ENCODE results near the gene EPHB1. TPM values are rescaled to one million over a fixed set of nuclear protein-coding genes. Genes with fewer than 3 reads are reported as not detected.

The EPHB1 gene
- polyA plus RNA-seq, 1 of the 3 experiments (the other 2 are of a cell fraction), result 1.2 TPM

DNA sequence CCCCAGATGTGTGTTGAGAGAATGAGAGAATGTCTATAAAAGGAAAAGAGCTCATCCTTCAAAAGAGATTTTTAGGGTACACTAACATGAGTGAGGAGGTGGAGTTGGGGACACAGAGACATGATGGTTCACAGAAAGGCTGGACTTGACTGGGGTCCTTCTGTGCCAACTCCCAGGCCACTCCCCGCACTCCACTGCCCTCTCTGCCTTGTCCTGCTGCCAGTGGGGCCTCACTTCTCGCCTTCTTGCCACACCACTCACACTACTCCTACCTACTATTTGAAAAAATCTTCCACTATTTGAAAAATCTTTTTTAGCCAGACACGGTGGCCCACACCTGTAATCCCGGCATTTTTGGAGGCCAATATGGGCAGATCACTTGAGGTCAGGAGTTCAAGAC is 298.1 kb downstream of the EPHB1 start (continued):
- TF ChIP-seq USF1 (IDR thresholded peaks at IDR 0.05; ENCODE audit: borderline replicate concordance, low read depth) (no peak), MAX (IDR thresholded peaks at IDR 0.05; ENCODE audit: low read depth) (no peak)
- TF ChIP-seq, protein P1, sequence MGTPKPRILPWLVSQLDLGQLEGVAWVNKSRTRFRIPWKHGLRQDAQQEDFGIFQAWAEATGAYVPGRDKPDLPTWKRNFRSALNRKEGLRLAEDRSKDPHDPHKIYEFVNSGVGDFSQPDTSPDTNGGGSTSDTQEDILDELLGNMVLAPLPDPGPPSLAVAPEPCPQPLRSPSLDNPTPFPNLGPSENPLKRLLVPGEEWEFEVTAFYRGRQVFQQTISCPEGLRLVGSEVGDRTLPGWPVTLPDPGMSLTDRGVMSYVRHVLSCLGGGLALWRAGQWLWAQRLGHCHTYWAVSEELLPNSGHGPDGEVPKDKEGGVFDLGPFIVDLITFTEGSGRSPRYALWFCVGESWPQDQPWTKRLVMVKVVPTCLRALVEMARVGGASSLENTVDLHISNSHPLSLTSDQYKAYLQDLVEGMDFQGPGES (IDR thresholded peaks at IDR 0.05; ENCODE audit: low read depth, low read length), result no peak

- H3F3A ChIP-seq (replicated peaks; ENCODE audit: insufficient read depth), result no peaks in the 10 kb centered on the region
- H3K9me3 ChIP-seq, result no peaks in the 10 kb centered on the region
- TF ChIP-seq EP300 (IDR thresholded peaks at IDR 0.05; ENCODE audit: borderline replicate concordance in 1 of 2, low read depth in 1 of 2, low read length in 1 of 2) (no peak), RAD21 (IDR thresholded peaks at IDR 0.05; ENCODE audit: low read length) (no peak), FOSL2 (IDR thresholded peaks at IDR 0.05; ENCODE audit: borderline replicate concordance, low read depth) (no peak), MXI1 (IDR thresholded peaks at IDR 0.05; ENCODE audit: low read depth, low read length) (no peak), RXRA (IDR thresholded peaks at IDR 0.05; ENCODE audit: borderline replicate concordance, low read depth) (no peak), YY1 (IDR thresholded peaks at IDR 0.05; ENCODE audit: low read depth) (no peak), GATA2 (CRISPR knock-in tag; IDR thresholded peaks at IDR 0.05) (no peak), FOXM1 (IDR thresholded peaks at IDR 0.05; ENCODE audit: low read depth) (no peak)
- TF ChIP-seq, protein P1 (IDR thresholded peaks at IDR 0.05; ENCODE audit: low read depth, low read length), result no peak
- H3K27ac ChIP-seq (ENCODE audit: low read depth in 2 of 2, low read length in 1 of 2), result no peak overlapping the region
- no peaks in the 10 kb centered on the region for H3K79me2 ChIP-seq (ENCODE audit: insufficient read depth)
- H2AFZ ChIP-seq (ENCODE audit: low read depth), result no peak overlapping the region
- no peaks in the 10 kb centered on the region for H3K36me3 ChIP-seq (replicated peaks in 1 of 2; ENCODE audit: control insufficient read depth in 1 of 2, insufficient read depth in 2 of 2, low read length in 1 of 2)
- H3K4me2 ChIP-seq, result no peak overlapping the region
- no peaks in the 10 kb centered on the region for H3K27me3 ChIP-seq (ENCODE audit: insufficient read depth)
- WGBS (ENCODE audit: low lambda C conversion rate), result 57% methylated on average over 5 of the region's 5 CpGs
- no peak for DNase-seq
- H3K4me3 ChIP-seq (ENCODE audit: low read depth in 2 of 2, low read length in 1 of 2), result no peak overlapping the region
- H3K4me1 ChIP-seq (ENCODE audit: control insufficient read depth in 1 of 2, insufficient read depth in 2 of 2, low read depth in 1 of 2, low read length in 1 of 2), result no peaks in the 10 kb centered on the region; a peak in 1 of 4 replicates
- CTCF ChIA-PET, result no interaction called here
- no peaks in the 10 kb centered on the region for H3K9me2 ChIP-seq
- POLR2A ChIA-PET, result no interaction called here
- no peaks in the 10 kb centered on the region for H4K20me1 ChIP-seq (ENCODE audit: insufficient read depth)
- H3K9ac ChIP-seq, result no peak overlapping the region
Observed at GRCh38 chr3:135097276-135097946, 302.4 kb downstream of the EPHB1 start.
